KOPT-K1 (cell line): ENCODE data around the gene KIRREL2.

Source experiments
- H3K27ac ChIP-seq: fragments of 200-600 bp; sonication (generic); 2 replicates; pipeline ENCODE4 v1.5.1; 2016; ENCODE audit warnings: antibody characterized with exemption, mild to moderate bottlenecking, low read depth, low read length; ENCODE audit not compliant: poor library complexity, severe bottlenecking
- H3K36me3 ChIP-seq: fragments of 200-600 bp; sonication (generic); 2 replicates; pipeline ENCODE4 v1.5.1; 2017; ENCODE audit warnings: antibody characterized with exemption, mild to moderate bottlenecking, low read length, moderate library complexity; ENCODE audit not compliant: insufficient read depth
- H3K9me3 ChIP-seq: fragments of 200-600 bp; sonication (generic); 2 replicates; pipeline ENCODE4 v1.5.1; 2017; ENCODE audit warnings: antibody characterized with exemption, low read length, mild to moderate bottlenecking; ENCODE audit not compliant: insufficient read depth, poor library complexity, severe bottlenecking

Gene KIRREL2

GRCh38 chr19:35895911-35896642, 39.4 kb downstream of the KIRREL2 start:
- no peak overlapping the region for H3K27ac ChIP-seq
- H3K9me3 ChIP-seq: no peaks in the 10 kb centered on the region
- H3K36me3 ChIP-seq: peaks cover 70% of the 10 kb centered on the region

- Histone ChIP-seq H3K36me3 (peaks cover 66% of the 10 kb centered on the region), H3K27ac (no peak overlapping the region), H3K9me3 (no peaks in the 10 kb centered on the region)
Observed at GRCh38 chr19:35896643-35897040, 39.9 kb downstream of the KIRREL2 start.

GRCh38 chr19:35897706-35898451, 41.2 kb downstream of the KIRREL2 start:
- no peaks in the 10 kb centered on the region for H3K9me3 ChIP-seq
- H3K27ac ChIP-seq: no peak overlapping the region
- peaks cover 56% of the 10 kb centered on the region for H3K36me3 ChIP-seq

GRCh38 chr19:35898499-35898809, 41.7 kb downstream of the KIRREL2 start:
- Histone ChIP-seq H3K36me3 (peaks cover 50% of the 10 kb centered on the region), H3K27ac (peak overlapping the region; percentile 92), H3K9me3 (no peaks in the 10 kb centered on the region)

- Histone ChIP-seq H3K9me3 (no peaks in the 10 kb centered on the region), H3K36me3 (peaks cover 38% of the 10 kb centered on the region), H3K27ac (peak overlapping the region; percentile 92)
Observed at GRCh38 chr19:35899547-35900214, 43.0 kb downstream of the KIRREL2 start.

- Histone ChIP-seq H3K27ac (peak overlapping the region; percentile 92), H3K36me3 (peaks cover 23% of the 10 kb centered on the region), H3K9me3 (no peaks in the 10 kb centered on the region)
Observed at GRCh38 chr19:35901055-35901644, 44.4 kb downstream of the KIRREL2 start.

GRCh38 chr19:35901854-35902661, 45.3 kb downstream of the KIRREL2 start, which contains the start of gene HCST:
TSS of gene HCST (plus strand) at chr19:35902529. CDS start at chr19:35902594, 65 bp downstream.
- peaks cover 14% of the 10 kb centered on the region for H3K36me3 ChIP-seq
- no peaks in the 10 kb centered on the region for H3K9me3 ChIP-seq
- H3K27ac ChIP-seq: peak within 1 kb of the TSS; percentile 92

GRCh38 chr19:35902870-35903475, 46.3 kb downstream of the KIRREL2 start:
- peaks cover 5% of the 10 kb centered on the region; the same call in 1 of the 2 replicates for H3K36me3 ChIP-seq
- no peaks in the 10 kb centered on the region for H3K9me3 ChIP-seq
- peak overlapping the region; percentile 92 for H3K27ac ChIP-seq

- Histone ChIP-seq H3K27ac (peak overlapping the region; percentile 92), H3K36me3 (no peaks in the 10 kb centered on the region), H3K9me3 (no peaks in the 10 kb centered on the region)
Observed at GRCh38 chr19:35903550-35904179, 47.0 kb downstream of the KIRREL2 start.

- Histone ChIP-seq H3K9me3 (no peaks in the 10 kb centered on the region), H3K27ac (peak overlapping the region; percentile 92), H3K36me3 (no peaks in the 10 kb centered on the region)
Observed at GRCh38 chr19:35904311-35905068, 47.8 kb downstream of the KIRREL2 start.

GRCh38 chr19:35905178-35905727, 48.5 kb downstream of the KIRREL2 start:
- Histone ChIP-seq H3K9me3 (no peaks in the 10 kb centered on the region), H3K36me3 (no peaks in the 10 kb centered on the region), H3K27ac (no peak overlapping the region)

- no peaks in the 10 kb centered on the region for H3K36me3 ChIP-seq
- H3K27ac ChIP-seq: no peak overlapping the region
- H3K9me3 ChIP-seq: no peaks in the 10 kb centered on the region
Observed at GRCh38 chr19:35907377-35907745, 50.6 kb downstream of the KIRREL2 start.

GRCh38 chr19:35908010-35908441, 51.3 kb downstream of the KIRREL2 start, which contains the start of gene TYROBP:
TSS of gene TYROBP (minus strand) at chr19:35908295. CDS start at chr19:35908228, 67 bp downstream.
- Histone ChIP-seq H3K36me3 (no peaks in the 10 kb centered on the region), H3K9me3 (no peaks in the 10 kb centered on the region), H3K27ac (peak within 1 kb of the TSS; percentile 60)
